Esophagus muscularis mucosa (tissue), 4 donors: Measurements from ENCODE around the gene MARCKSL1.

Source experiments
- EP300 ChIP-seq: sonication (generic); formaldehyde crosslinking; IDR thresholded peaks from one replicate; pipeline ENCODE4 v1.6.1; 2017; ENCODE audit warnings: antibody characterized with exemption
- POLR2A ChIP-seq: fragments of 450-650 bp; IDR thresholded peaks from one replicate; pipeline ENCODE4 v1.6.1; 2017; ENCODE audit warnings: antibody characterized with exemption, moderate library complexity, mild to moderate bottlenecking, low read depth
- POLR2AphosphoS5 ChIP-seq, 2 donors: sonication (generic); formaldehyde crosslinking; IDR thresholded peaks; one replicate each; pipeline ENCODE4 v1.6.1; 2017; ENCODE audit warnings: antibody characterized with exemption in 2 of 2
- TF ChIP-seq, protein P1 (sequence below), 3 experiments: fragments of 200-600 bp in 2 of 3; fragments of 450-650 bp in 1 of 3; sonication (generic) in 2 of 3; IDR thresholded peaks; one replicate each; pipeline ENCODE4 v1.5.1; 2017 to 2019; ENCODE audit warnings: antibody characterized with exemption in 3 of 3, mild to moderate bottlenecking in 2 of 3, moderate library complexity in 1 of 3

DNA sequence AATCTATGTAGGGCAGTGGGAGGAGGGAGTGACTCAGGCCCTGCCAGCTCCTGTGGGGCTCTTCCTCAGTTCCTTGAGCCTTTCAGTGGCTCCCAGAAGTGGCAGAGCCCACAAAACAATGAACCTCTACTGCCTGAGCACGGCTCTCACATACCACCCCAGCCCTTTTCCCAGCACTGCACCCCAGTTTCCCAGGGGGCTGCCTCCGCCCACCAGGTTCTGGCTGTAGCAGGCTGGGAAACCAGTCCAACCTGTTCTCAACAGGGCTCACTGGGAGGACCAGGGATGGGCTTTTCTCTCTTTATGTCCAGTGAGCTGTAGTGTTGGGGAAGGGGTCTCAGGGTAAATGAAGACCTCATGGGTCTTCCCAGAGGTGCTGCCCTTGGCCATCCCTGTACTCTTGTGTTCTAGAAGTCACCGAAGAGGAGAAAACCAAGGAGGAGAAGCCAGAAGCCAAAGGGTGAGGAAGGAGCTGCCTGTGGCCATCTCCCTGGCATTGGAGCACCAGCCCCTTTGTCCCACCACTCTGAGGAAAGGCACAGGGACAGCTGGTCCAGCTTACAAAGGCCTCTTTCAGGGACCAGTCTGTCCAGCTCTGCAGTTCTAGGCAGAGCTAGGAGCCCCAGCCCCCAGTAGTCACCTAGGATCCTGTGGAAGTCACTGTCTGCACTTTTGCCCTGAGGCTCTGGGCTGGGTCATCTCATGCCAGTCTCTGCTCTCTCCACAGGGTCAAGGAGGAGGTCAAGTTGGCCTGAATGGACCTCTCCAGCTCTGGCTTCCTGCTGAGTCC lies 3.5 kb downstream of the MARCKSL1 start:
- TF ChIP-seq, protein P1, sequence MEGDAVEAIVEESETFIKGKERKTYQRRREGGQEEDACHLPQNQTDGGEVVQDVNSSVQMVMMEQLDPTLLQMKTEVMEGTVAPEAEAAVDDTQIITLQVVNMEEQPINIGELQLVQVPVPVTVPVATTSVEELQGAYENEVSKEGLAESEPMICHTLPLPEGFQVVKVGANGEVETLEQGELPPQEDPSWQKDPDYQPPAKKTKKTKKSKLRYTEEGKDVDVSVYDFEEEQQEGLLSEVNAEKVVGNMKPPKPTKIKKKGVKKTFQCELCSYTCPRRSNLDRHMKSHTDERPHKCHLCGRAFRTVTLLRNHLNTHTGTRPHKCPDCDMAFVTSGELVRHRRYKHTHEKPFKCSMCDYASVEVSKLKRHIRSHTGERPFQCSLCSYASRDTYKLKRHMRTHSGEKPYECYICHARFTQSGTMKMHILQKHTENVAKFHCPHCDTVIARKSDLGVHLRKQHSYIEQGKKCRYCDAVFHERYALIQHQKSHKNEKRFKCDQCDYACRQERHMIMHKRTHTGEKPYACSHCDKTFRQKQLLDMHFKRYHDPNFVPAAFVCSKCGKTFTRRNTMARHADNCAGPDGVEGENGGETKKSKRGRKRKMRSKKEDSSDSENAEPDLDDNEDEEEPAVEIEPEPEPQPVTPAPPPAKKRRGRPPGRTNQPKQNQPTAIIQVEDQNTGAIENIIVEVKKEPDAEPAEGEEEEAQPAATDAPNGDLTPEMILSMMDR (IDR thresholded peaks at IDR 0.05) = no peak
- TF ChIP-seq POLR2AphosphoS5 (IDR thresholded peaks at IDR 0.05) (no peak), EP300 (no peak), POLR2A (no peak)
